Hematopoietic multipotent progenitor cell treated with erythropoietin and hydrocortisone succinate and interleukin-3 and kit ligand, for 17 days (in vitro differentiated cells): ENCODE data around the gene ITGA7.

Experiments
- DNase-seq: peaks from one replicate; pipeline ENCODE4 v3.0.0-alpha.2; 2015; ENCODE audit warnings: low spot score

Gene ITGA7

GRCh38 chr12:55736076-55736475, 28.4 kb upstream of the ITGA7 start:
- no peak for DNase-seq

- DNase-seq, result no peak
These were observed 26.9 kb upstream of the ITGA7 start for GRCh38 chr12:55734595-55734994.

- DNase-seq, result no peak
These were observed 26.2 kb upstream of the ITGA7 start for GRCh38 chr12:55733858-55734257.

- no peak for DNase-seq
These were observed 25.4 kb upstream of the ITGA7 start for GRCh38 chr12:55733021-55733555.

- DNase-seq, result no peak
These were observed 24.6 kb upstream of the ITGA7 start for GRCh38 chr12:55732288-55732687.

GRCh38 chr12:55729819-55730818, 22.4 kb upstream of the ITGA7 start:
- no peak for DNase-seq

DNA sequence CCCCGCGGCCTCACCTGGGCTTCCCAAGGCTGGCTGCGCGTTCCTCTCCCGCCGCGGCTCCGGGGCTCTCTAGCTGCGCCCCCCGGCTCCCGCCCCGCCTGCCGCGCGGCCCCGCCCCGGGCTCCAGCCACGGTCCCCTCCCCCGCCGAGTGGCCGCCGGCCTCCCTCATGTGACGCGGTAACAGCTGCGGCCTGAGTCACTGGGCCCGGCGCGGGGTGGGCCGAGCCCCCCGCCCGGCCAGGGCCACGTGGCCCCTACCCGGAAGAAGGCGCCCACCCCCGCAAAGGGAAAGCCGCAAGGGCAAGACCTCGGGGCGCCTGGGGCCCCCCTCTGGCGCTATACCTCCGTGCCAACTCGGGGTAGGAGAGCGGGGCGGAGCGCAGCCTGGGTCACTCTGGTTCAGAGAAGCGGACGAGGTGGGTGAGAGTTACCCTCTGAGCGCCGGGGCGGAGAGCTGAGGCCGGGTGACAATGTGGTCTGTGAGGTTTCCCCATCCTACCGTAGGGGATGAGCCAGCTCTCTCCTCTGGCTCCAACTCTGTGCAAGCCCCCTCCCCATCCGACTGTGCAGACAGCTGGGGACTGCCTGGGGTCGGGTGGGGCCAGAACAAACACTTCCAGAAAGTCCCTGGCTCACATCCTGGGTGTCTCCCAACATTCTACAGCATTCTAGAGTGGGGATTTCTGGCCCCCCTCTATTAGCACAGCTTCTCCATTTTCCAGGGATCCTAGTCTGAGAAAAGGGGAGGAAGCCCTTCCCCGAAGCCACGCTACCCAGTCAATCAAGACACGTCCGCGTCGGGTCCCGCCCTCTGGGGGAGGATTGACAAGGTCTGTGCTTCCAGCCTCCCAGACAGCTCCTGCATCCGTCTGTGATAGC, 21.5 kb upstream of the ITGA7 start, which contains the start of gene CD63:
CD63 (minus strand) TSS at position 71 of the 880 bp plus-strand sequence. CDS start 668 bp downstream, outside the sequence.
- peak; percentile 21 for DNase-seq

DNA sequence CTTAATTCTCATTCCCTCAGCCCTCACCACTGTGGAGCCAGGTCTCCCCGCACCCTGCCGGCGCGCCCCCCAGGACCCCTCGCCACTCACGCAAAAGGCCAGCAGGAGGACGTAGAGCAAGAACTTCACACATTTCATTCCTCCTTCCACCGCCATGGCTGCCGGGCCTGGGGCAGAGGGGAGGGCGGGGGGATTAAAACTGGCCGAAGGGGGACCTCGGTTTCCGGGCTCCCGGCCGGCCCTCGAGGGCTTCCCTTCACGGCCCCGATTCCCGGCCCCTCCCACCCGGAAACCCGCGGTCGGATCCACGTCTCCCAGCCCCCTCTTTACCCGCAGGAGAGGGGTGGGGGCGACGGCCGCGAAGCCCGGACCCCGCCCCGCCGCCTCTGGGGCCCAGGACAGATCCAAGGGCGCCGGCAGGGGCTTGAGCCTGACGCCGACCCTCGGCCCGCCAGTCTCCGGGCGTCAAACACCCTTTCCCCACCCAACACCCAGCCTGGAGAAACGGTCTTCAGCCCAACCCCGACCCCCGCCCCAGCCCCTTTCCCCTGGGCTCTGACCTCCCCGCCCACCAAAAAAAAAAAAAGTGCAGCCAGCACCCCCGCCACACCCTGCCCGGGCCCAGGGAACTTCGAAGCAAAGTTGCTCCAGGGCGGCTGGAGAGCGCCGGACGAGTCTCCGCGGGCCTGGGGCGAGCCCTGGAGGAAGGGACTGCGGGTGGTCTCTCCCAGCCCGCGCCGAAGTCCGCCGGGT, 20.7 kb upstream of the ITGA7 start:
- no peak for DNase-seq

GRCh38 chr12:55727643-55728185, 20.0 kb upstream of the ITGA7 start:
- DNase-seq, result peak; percentile 23

DNA sequence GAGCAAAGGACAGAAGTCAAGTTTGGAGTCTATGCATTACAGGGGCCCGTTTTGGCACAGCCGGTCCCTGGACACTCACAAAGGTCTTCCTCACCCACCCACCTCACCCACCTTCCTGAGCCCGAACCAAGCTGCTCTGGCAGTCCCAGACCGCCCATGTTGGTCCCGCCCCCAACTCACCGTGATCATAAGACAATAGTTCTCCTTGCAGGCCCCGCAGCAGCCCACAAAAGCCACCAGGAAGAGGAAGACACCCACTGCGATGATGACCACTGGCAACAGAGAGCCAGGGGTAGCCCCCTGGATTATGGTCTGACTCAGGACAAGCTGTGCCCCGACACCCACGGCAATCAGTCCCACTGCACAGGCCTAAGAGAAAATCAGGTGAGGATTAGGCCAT, 19.3 kb upstream of the ITGA7 start:
- DNase-seq, result no peak

- no peak for DNase-seq
These were observed 17.9 kb upstream of the ITGA7 start for GRCh38 chr12:55725556-55725955.

GRCh38 chr12:55724940-55725309, 17.2 kb upstream of the ITGA7 start:
- no peak for DNase-seq

DNA sequence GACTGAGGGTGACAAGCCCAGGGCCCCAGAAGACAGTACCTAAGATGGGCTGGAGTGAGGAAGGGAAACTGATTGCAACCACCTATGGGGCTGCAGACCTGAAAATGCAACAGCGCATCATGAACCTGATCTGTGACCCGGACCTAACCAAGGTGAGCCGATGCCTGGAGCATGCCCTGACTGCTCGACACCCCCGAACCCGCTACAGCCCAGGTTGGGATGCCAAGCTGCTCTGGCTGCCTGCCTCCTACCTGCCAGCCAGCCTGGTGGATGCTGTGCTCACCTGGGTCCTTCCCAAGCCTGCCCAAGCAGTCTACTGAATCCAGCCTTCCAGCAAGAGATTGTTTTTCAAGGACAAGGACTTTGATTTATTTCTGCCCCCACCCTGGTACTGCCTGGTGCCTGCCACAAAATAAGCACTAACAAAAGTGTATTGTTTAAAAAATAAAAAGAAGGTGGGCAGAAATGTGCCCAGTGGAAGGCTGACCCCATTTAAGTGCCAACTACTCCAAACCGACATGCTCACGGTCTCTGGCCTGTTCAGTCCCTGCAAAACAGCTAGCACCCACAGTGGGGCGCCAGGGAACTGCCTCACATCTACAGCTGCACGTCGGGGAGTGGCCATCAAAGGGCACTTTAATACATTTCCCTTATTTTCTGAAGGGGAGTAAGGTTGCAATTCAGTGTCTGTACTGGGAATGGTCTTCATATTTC, 16.7 kb upstream of the ITGA7 start:
- peak; percentile 34 for DNase-seq

- no peak for DNase-seq
These were observed 16.0 kb upstream of the ITGA7 start for GRCh38 chr12:55723516-55724225.

GRCh38 chr12:55722948-55723347, 15.2 kb upstream of the ITGA7 start:
- no peak for DNase-seq

DNA sequence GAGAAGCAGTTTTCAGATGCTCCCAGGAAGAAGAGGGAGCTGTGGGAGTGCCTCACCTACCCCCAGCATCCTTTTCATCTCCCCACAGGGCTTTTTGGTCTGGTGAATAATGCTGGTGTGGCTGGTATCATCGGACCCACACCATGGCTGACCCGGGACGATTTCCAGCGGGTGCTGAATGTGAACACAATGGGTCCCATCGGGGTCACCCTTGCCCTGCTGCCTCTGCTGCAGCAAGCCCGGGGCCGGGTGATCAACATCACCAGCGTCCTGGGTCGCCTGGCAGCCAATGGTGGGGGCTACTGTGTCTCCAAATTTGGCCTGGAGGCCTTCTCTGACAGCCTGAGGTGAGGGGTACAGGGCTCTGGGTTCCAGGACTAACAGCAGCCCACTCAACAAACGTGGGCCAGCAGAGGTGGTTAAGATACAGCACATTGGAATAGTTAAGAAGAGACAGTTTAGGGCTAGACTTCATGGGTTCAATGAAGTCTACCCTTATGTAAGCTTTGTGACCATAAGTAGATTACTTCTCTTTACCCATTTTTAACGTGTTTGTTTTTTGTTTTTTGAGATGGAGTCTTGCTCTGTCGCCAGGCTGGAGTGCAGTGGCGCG, 14.0 kb upstream of the ITGA7 start:
- no peak for DNase-seq

DNA sequence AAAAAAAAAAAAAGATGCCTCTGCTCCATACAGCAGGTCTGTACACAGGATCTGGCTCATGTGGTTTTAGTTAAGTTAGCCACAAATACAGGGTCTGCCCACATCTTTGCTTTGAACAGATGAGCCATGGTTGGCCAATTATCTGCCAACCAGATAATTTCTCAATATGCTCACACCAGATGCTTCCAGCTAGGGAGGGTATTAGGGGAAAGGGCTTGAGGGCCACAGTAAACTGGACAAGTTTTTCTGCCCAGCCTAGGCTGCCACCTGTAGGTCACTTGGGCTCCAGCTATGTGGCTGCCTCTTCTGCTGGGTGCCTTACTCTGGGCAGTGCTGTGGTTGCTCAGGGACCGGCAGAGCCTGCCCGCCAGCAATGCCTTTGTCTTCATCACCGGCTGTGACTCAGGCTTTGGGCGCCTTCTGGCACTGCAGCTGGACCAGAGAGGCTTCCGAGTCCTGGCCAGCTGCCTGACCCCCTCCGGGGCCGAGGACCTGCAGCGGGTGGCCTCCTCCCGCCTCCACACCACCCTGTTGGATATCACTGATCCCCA, 13.3 kb upstream of the ITGA7 start:
- no peak for DNase-seq

DNA sequence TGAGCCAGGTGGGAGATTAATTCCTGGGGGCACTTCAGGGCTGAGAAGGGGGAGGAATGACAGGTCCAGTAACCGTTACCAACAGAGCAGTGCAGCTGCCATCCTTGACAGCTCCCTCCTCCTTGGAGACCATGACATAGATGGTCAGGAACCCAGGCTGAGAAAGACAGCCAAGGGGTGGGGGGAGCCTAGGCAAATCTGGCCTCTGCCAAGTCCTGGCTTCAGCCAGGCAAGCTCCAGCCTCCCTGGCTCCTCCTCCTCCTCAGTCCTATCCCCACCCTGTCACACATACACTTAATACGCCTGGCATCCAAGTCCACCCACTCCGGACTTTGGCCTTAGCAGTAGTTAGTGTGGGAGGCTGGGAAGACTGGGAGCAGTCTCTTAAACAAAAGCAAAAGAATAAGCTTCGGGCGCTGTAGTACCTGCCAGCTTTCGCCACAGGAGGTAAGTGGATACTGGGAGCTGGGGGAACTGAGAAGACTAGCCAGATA, 12.4 kb upstream of the ITGA7 start, which contains the start of gene RDH5:
RDH5 (plus strand) TSS at position 323 of the 494 bp plus-strand sequence. CDS start 792 bp downstream, outside the sequence.
- no peak for DNase-seq

DNA sequence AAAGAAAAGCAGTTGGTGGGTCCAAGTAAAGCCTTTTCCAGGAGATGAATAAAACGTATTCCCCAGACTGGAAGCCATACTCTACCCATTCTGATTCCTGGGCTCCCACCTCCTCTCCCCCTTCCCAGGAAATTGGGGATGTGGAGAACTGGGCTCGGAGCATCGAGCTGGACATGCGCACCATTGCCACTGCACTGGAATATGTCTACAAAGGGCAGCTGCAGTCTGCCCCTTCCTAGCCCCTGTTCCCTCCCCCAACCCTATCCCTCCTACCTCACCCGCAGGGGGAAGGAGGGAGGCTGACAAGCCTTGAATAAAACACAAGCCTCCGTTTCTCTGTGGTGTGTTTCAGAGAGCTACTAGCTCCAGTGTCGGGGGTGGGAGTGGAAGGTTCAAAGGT, 11.7 kb upstream of the ITGA7 start:
- DNase-seq, result no peak
